DOHH2 (cell line): ENCODE measurements around the gene SIVA1.

Source experiments
- H3F3A ChIP-seq: fragments of 200-600 bp; sonication (generic), shearing (Covaris generic); 2 replicates; pipeline ENCODE4 v1.6.0; 2016; ENCODE audit warnings: antibody characterized with exemption, mild to moderate bottlenecking; ENCODE audit not compliant: control insufficient read depth, insufficient read depth
- H3K27ac ChIP-seq: fragments of 200-600 bp; sonication (generic); 2 replicates; pipeline ENCODE4 v1.5.1; 2014; ENCODE audit warnings: low read depth, mild to moderate bottlenecking, low read length, moderate library complexity
- H3K27me3 ChIP-seq: fragments of 200-600 bp; sonication (generic); 2 replicates; pipeline ENCODE4 v1.6.1; 2014; ENCODE audit warnings: mild to moderate bottlenecking, low read length, mixed read lengths; ENCODE audit not compliant: control insufficient read depth
- H3K36me3 ChIP-seq: fragments of 200-600 bp; sonication (generic); 2 replicates; pipeline ENCODE4 v1.6.1; 2014; ENCODE audit warnings: mild to moderate bottlenecking, low read length, moderate library complexity, mixed read lengths; ENCODE audit not compliant: control insufficient read depth
- H3K4me1 ChIP-seq: fragments of 200-600 bp; sonication (generic); 2 replicates; pipeline ENCODE4 v1.6.1; 2014; ENCODE audit warnings: mild to moderate bottlenecking, low read length, mixed read lengths; ENCODE audit not compliant: control insufficient read depth
- H3K4me2 ChIP-seq: fragments of 200-600 bp; sonication (generic); 2 replicates; pipeline ENCODE4 v1.6.0; 2014; ENCODE audit warnings: mild to moderate bottlenecking, low read length, moderate library complexity
- H3K4me3 ChIP-seq: fragments of 200-600 bp; sonication (generic); 2 replicates; pipeline ENCODE4 v1.5.1; 2014; ENCODE audit warnings: mild to moderate bottlenecking, low read length, mixed read lengths
- H3K79me2 ChIP-seq: fragments of 200-600 bp; sonication (generic); 2 replicates; pipeline ENCODE4 v1.6.1; 2014; ENCODE audit warnings: mild to moderate bottlenecking, low read length, mixed read lengths; ENCODE audit not compliant: control insufficient read depth
- H3K9me2 ChIP-seq: fragments of 200-600 bp; sonication (generic); replicated peaks from 2 replicates; pipeline ENCODE4 v1.6.1; 2014; ENCODE audit warnings: mild to moderate bottlenecking, low read length, mixed read lengths; ENCODE audit not compliant: control insufficient read depth
- H3K9me3 ChIP-seq: fragments of 200-600 bp; sonication (generic); 2 replicates; pipeline ENCODE4 v1.6.1; 2014; ENCODE audit warnings: antibody characterized with exemption, low read length, mixed read lengths; ENCODE audit not compliant: control insufficient read depth, insufficient read depth
- H4K20me1 ChIP-seq: fragments of 200-600 bp; sonication (generic); 2 replicates; pipeline ENCODE4 v1.6.0; 2014; ENCODE audit warnings: low read depth, mild to moderate bottlenecking, antibody characterized with exemption, low read length, moderate library complexity; ENCODE audit not compliant: control insufficient read depth, insufficient read depth
- CTCF ChIP-seq: fragments of 200-600 bp; sonication (generic); IDR thresholded peaks from one replicate; pipeline ENCODE4 v1.5.1; 2014; ENCODE audit warnings: antibody characterized with exemption, mild to moderate bottlenecking, low read depth, low read length; ENCODE audit not compliant: poor library complexity, severe bottlenecking
- EZH2phosphoT487 ChIP-seq: fragments of 200-600 bp; sonication (generic); IDR thresholded peaks from 2 replicates; pipeline ENCODE4 v1.6.1; 2017; ENCODE audit warnings: borderline replicate concordance, mild to moderate bottlenecking, antibody characterized with exemption, low read length, moderate library complexity, mixed read lengths

SIVA1 gene

DNA sequence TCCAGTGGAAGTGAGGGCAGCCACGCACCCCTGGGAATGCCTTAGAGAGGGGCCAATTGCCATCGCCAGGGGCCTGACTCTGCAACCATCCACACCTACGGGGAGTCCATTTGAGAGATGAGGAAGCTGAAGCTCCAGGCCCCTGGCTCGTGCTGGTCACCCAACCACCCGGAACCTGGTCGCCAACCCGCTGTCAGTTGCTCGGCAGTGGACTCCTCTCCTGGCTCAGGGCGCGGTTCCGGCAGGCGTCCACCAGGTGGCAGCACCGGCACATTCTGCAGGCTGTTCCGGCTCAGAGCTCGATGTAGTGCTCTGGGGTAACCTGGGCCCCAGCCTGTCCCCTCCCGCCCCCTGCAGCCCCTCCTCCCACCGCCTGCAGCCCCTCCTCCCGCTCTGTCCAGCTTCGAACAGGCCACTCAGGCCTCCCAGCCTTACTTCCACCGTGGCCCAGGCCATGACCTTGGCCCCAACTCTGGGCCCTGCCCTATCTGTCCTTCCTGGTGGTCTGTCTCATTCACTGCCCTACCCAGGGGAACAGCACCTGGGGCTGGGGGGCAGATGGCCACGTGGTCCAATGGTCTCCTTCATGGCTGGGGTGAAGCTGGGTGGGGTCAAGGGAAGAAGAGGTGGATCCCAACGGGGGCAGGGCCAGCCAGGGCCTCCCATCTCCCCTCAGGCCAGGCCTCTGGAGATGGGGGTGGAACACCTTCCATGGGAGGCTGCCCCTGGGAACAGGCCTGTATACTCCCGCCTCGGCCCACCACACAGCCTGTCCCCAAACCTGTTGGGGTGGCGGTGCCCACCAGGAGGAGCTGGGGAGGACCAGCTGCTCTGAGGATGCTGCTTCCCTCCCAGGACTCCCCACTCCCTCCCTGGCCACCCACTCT is 15.7 kb downstream of the SIVA1 start:
- Histone ChIP-seq H3K79me2 (no peaks in the 10 kb centered on the region), H3K4me2 (peak overlapping the region; percentile 40; the same call in 1 of the 2 replicates), H4K20me1 (no peaks in the 10 kb centered on the region), H3K9me3 (peaks cover 21% of the 10 kb centered on the region), H3F3A (peaks cover 17% of the 10 kb centered on the region), H3K4me1 (peaks cover 9% of the 10 kb centered on the region), H3K27ac (no peak overlapping the region), H3K9me2 (no peaks in the 10 kb centered on the region), H3K27me3 (no peaks in the 10 kb centered on the region), H3K36me3 (peaks cover 40% of the 10 kb centered on the region), H3K4me3 (no peak overlapping the region; the same call in 1 of the 2 replicates)
- TF ChIP-seq CTCF (peak; percentile 79), EZH2phosphoT487 (no peak)

- no peak overlapping the region for H3K4me2 ChIP-seq
- no peak overlapping the region for H3K27ac ChIP-seq
- no peaks in the 10 kb centered on the region for H3K27me3 ChIP-seq
- H3K79me2 ChIP-seq: no peaks in the 10 kb centered on the region
- H3K9me3 ChIP-seq: peaks cover 21% of the 10 kb centered on the region
- H4K20me1 ChIP-seq: no peaks in the 10 kb centered on the region
- peaks cover 9% of the 10 kb centered on the region for H3K4me1 ChIP-seq
- TF ChIP-seq EZH2phosphoT487 (no peak), CTCF (no peak)
- peaks cover 17% of the 10 kb centered on the region for H3F3A ChIP-seq
- peaks cover 47% of the 10 kb centered on the region for H3K36me3 ChIP-seq
- no peak overlapping the region for H3K4me3 ChIP-seq
- H3K9me2 ChIP-seq: no peaks in the 10 kb centered on the region
Observed at GRCh38 chr14:104769324-104770071, 16.6 kb downstream of the SIVA1 start.

- Histone ChIP-seq H3F3A (peaks cover 17% of the 10 kb centered on the region), H3K79me2 (no peaks in the 10 kb centered on the region), H3K36me3 (peaks cover 52% of the 10 kb centered on the region), H3K9me2 (no peaks in the 10 kb centered on the region), H3K27ac (no peak overlapping the region), H3K27me3 (no peaks in the 10 kb centered on the region), H3K9me3 (peaks cover 21% of the 10 kb centered on the region), H3K4me3 (no peak overlapping the region), H3K4me1 (peaks cover 9% of the 10 kb centered on the region), H4K20me1 (no peaks in the 10 kb centered on the region), H3K4me2 (no peak overlapping the region)
- no peak for TF ChIP-seq CTCF
- no peak for TF ChIP-seq EZH2phosphoT487
Observed at GRCh38 chr14:104770072-104770579, 17.2 kb downstream of the SIVA1 start.
